Lower leg skin (tissue), 3 donors: ENCODE data around the gene RABL6.
"Not testable (repeated sequence)": the region's sequence is repeated elsewhere in the genome, so short reads cannot be mapped to it uniquely, and the experiment has no call there.

Source experiments
- POLR2A ChIP-seq, 2 donors: fragments of 450-650 bp; IDR thresholded peaks; one replicate each; pipeline ENCODE4 v1.6.1; 2016 to 2017; ENCODE audit warnings: antibody characterized with exemption in 2 of 2, mild to moderate bottlenecking in 1 of 2, moderate library complexity in 1 of 2
- TF ChIP-seq, protein P1 (sequence below), 3 donors: fragments of 450-650 bp; IDR thresholded peaks; one replicate each; pipeline ENCODE4 v1.5.1; 2016; ENCODE audit warnings: antibody characterized with exemption in 3 of 3, mild to moderate bottlenecking in 3 of 3, moderate library complexity in 2 of 3

DNA sequence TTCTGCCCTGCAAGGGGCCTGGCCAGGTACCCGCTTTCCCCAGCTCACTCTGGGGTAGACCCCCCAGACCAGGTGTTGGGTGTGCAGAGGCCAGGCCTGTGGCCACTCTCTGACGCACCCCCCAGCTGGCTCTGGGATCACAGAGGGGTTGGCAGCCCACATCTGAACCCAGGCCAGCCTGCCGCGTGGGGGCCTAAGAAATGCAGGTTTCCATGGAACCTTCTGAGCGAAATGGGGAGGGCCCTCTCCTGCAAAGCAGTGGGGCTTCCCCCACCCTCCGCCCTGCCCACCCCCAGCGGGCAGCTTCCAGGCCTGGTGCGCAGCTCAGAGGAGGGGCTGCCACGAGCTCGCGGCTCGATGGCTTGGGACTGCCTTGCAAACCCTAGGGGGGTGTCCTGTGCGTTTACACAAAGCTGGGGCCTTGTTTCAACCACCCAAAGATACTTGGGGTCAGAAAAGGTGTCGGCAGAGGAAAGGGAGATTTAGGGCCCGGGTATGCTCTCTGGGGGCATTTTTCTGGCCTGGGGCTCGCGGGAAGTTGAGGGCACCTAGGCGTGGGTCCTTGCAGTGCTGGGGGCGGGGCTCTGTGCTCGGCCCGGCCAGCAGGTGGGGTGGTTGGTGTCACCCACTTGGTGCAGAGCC is 35.5 kb downstream of the RABL6 start:
- TF ChIP-seq, protein P1, sequence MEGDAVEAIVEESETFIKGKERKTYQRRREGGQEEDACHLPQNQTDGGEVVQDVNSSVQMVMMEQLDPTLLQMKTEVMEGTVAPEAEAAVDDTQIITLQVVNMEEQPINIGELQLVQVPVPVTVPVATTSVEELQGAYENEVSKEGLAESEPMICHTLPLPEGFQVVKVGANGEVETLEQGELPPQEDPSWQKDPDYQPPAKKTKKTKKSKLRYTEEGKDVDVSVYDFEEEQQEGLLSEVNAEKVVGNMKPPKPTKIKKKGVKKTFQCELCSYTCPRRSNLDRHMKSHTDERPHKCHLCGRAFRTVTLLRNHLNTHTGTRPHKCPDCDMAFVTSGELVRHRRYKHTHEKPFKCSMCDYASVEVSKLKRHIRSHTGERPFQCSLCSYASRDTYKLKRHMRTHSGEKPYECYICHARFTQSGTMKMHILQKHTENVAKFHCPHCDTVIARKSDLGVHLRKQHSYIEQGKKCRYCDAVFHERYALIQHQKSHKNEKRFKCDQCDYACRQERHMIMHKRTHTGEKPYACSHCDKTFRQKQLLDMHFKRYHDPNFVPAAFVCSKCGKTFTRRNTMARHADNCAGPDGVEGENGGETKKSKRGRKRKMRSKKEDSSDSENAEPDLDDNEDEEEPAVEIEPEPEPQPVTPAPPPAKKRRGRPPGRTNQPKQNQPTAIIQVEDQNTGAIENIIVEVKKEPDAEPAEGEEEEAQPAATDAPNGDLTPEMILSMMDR (IDR thresholded peaks at IDR 0.05): not testable (repeated sequence)
- not testable (repeated sequence) for TF ChIP-seq POLR2A (IDR thresholded peaks at IDR 0.05)
